Stimulated activated naive CD4-positive, alpha-beta T cell treated with Interleukin-2 at 50 U/mL for 16 hours (primary cell): Measurements from ENCODE around the gene GAGE12J.
"Not testable (repeated sequence)": the region's sequence is repeated elsewhere in the genome, so short reads cannot be mapped to it uniquely, and the experiment has no call there.

ENCODE experiments used
- DNase-seq: peaks from one replicate; lab custom pipeline; 2025; lab: John Stamatoyannopoulos, UW

GAGE12J gene

GRCh38 chrX:49321737-49322136 is at the start of gene GAGE12J:
GAGE12J (plus strand) TSS chrX:49322037; CDS start chrX:49323194, 1,157 bp downstream.
- DNase-seq, result not testable (repeated sequence)

DNA sequence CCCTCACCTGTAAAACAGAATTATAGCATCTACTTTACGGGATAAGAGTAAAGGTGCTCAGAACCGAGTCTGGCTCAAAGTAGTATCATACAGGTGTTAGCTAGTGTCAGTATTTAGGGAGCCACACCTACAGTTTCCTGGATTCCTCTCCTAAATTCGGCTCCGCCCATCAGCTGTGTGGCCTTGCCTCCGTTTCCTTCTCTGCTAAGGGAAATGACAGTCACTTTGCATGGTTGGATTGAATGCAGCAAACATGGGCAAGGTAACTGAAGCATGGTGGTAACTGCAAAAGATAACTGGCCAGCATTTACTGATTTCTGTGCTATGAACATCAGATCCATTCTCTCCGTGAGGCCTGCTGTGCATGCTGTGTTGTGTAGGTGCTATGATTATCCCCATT is 49.4 kb upstream of the GAGE12J start:
- DNase-seq, result no peak

GRCh38 chrX:49273181-49273727 is 48.6 kb upstream of the GAGE12J start:
- peak; percentile 48 for DNase-seq

DNA sequence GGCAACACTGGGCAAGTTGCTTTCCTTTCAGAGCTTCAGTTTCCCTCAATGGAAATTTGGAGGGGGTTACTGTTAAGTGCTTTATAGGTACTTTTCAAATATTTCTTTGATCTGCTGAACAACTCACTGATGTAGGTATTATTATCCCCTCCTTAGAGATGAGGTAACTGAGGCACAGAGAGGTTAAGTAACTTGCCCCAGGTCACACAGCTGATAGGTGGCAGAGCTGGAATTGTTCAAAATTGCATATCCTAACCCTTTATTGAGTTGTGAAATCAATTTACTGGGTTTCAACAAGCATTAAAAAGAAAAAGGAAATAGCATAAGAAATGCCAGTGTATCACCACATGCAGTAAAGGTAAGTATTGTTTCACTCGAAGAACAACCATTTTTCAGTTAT is 45.6 kb upstream of the GAGE12J start:
- no peak for DNase-seq

GRCh38 chrX:49276671-49277534 is 44.9 kb upstream of the GAGE12J start:
- DNase-seq, result peak; percentile 21

GRCh38 chrX:49277535-49277830 is 44.4 kb upstream of the GAGE12J start:
- DNase-seq, result no peak

DNA sequence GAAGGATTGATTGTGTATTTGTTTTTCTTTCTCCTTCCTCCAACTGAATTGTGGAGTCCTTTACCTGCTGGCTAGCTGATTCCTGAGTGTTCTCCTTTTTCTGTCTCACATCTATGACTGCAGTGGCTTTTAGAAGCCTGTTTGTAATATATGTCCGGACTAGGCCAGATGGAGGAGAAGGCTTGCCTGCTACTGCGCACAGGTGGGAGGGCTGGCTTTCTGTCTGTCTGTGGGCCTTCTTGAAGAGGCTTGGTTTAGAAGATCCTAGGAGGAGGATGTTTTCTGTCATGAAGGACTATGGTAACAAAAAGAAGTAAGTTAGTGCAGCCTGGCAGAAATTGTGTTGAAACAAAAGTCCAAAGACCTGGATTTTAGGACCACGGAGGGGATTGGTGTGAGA is 43.8 kb upstream of the GAGE12J start:
- no peak for DNase-seq

- no peak for DNase-seq
Measured at GRCh38 chrX:49282647-49283011, 39.2 kb upstream of the GAGE12J start.

DNA sequence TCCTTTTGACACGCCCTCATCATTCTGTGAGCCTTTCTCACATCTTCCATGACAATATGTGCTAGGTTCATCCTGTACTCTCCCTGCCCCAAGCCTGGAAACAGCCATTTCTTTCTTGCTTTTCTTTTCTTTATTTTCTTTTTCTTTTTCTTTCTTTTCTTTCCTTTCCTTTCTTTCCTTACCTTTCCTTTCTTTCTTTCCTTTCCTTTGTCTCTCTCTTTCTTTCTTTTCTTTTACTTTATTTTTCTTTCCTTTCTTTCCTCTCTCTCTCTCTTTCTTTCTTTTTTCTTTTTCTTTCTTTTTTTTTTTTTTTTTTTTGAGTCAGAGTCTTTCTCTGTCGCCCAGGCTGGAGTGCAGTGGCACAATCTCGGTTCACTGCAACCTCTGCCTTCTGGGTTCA is 37.6 kb upstream of the GAGE12J start:
- no peak for DNase-seq

GRCh38 chrX:49286136-49286535 is 35.7 kb upstream of the GAGE12J start:
- DNase-seq, result no peak

GRCh38 chrX:49286581-49286980 is 35.3 kb upstream of the GAGE12J start:
- DNase-seq, result no peak

DNA sequence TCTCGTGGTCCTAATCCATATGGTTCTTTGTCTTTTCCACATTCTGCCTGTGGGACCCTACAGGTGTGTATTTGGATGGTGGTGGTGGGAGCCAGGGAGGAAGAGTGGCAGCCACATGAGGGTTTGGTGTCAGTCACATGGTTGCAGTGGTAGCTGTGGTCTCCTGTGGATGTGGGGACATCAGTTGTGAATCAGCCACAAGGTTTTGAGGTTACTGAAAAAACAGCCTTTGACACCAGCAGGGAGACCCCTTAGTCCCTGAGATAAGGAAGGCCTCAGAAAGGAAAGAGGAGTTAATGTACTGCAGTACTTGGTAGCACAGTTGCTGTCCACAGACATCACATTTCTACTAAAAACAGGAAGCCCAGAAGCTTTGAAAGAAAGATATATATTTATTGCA is 34.2 kb upstream of the GAGE12J start:
- no peak for DNase-seq

DNA sequence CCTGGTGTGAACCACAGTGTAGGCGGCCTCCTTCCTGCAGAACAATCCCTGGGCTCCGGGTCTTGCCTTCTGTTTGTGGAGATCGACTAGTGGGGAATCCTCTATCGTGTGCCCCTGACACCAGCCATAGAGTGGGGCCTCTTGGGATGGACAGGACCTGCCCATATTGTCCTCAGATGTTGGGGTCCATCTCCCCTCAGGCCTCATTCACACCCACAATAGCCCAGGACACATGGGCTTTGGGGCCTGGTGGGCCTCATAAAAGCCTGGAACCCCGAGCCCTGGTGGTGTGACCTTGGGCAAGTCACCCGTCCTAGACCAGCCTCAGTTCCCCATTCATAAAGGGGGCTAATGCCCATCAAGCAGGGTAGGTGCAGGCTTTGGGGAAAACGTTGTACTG is 31.6 kb upstream of the GAGE12J start:
- no peak for DNase-seq

- peak; percentile 58 for DNase-seq
Measured at GRCh38 chrX:49291615-49292337, 30.1 kb upstream of the GAGE12J start.

DNA sequence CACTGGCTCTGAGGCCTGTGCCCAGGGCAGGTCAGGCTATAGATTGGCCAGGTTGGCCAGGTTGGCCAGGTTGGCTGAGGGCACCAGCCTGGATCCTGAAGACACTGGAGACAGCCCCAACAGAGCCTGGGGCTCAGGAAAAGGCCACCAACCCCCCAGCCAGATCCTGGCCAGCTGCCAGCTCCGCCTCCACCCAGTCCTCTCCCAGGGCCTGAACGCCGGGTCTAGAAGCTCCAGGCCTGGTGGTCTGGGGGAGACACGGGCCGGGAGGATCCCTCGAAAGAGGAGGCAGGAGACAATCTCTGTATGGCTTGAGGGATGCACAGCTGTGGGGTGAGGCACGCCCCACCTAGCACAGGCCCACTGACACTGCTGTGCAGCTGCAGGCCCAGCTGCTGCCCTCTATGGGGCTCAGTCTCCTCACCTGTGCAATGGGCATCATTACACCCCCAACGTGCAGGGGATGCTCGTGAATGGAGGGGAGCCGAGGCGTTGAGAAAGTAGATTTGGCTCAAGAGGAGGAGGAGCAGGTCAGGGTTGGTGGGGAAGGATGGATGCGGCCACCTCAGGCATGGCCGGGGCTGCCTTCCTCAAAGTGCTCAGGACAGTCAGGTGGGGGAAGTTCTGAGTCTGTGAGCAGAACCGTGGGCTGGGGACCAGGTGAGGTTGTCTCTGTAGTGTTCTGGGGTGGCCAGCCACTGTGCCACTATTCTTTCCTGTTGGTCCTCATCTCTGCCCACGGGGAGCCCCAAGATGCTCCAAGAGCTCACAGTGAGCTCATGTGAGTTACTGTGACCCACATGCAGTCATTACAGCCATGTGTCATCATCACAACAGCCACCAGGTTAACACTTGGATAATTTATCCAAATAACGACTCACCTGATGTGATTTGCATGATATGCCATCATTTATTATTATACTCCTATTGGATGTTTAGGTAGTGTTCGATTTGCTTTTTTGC is 29.2 kb upstream of the GAGE12J start:
- DNase-seq, result no peak

GRCh38 chrX:49299293-49299692 is 22.5 kb upstream of the GAGE12J start:
- not testable (repeated sequence) for DNase-seq

DNA sequence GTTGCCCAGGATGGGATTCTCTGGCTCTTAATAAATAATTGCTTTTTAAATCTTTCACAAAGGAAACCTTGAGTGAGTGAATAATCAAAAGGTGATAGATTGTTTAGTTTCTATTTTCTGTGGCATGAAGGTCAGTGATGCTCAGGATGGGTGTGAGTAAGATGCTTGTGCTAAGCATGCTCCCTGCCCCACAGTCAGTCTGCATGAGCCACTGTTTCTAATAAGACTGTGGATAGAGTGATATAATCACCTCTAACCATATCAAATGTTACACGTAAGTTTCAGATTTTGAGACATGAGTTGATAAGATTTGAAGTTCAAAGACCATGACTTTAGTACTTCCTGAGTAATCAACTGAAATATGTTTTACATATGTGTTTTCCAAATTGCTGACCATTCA is 21.1 kb upstream of the GAGE12J start:
- DNase-seq, result no peak

DNA sequence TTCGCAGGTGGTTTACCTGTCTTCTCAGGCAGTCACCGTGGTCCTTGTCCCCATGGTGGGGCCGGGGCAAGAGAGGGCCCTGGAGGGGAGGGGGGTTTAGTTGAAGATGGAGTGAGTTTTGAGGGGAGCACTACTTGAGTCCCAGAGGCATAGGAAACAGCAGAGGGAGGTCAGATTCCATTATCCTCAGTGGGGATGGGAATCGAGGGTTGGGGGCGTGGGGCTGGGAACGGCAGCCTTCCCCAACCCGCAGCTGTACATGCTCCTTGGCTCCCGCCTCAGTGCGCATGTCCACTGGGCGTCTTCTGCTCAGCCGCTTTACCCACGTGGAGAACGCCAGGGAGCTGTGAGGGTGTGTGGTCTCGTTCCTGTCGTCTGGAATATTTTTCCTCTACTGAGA is 18.5 kb upstream of the GAGE12J start, which contains the start of gene GAGE10:
GAGE10 (plus strand) TSS at position 301 of the 400 bp plus-strand sequence. CDS start 1,214 bp downstream, outside the sequence.
- no peak for DNase-seq

DNA sequence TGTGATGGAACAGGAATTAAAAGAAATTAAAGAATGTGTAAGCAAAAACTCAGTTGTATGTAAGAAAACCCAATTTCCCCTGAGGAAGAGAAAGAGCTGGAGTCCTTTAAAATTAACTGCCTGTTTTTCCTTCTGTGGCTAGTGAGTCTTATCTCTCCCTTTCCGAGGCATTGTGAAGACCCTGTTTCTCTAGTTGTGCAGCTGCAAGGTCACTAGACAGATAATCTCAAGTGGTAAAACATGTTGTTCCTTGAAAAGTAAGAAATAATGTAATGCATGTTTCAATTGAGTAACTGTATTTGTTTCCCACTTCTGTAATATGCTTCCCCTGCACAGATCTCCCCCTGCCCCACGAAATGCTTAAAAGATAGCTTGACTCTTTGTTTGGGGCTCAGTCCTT is 14.1 kb upstream of the GAGE12J start:
- not testable (repeated sequence) for DNase-seq

- DNase-seq, result no peak
Measured at GRCh38 chrX:49308604-49309269, 13.1 kb upstream of the GAGE12J start.

DNA sequence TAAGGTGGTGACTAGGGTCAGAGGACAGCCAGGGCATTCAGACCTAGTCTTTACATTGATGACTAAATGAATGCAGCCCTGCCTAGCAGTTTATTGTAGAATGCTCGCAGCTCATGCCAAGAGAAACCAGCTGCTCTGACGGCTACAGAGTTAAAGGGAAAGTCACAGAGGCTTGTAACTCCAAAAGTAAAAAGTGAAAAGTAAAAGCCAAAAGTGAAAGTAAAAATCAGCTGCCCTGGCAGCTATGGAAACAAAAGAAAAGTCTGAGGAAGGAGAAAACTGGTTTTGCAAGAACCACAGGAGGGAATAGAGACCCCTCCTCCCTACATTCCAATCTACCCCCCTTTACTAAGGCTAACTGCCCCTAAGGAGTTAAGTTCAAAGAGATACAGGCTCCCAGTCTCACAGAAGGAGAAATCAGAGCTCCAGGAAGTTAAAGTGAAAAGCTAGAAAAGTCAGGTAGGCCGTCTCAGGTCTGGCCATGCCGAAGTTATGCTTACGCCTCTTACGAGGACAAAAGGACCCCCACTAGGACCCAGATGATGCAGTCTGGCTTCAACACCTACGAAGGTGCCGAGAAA is 12.3 kb upstream of the GAGE12J start:
- DNase-seq, result no peak
